Measurements from ENCODE around the gene FSTL5. TPM values are rescaled to one million over a fixed set of nuclear protein-coding genes. Genes with fewer than 3 reads are reported as not detected.

FSTL5 gene
- total RNA-seq, 1 experiment from 2014 or later: 0.55 TPM

DNA sequence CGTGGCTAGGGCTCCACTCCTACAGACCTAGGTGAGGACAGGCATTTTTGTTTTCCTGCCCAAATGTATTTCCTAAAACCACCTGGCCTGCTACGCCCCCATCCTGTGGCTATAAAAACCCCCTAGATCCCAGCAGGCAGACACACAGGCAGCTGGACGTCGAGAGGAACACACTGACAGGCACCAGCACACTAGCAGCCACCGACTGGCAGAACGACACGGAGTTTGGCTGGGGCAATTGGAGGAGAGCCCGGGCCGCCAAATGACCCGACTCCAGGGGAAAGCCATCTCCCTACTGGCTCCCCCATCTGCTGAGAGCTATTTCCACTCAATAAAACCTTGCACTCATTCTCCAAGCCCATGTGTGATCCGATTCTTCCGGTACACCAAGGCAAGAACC lies 516.0 kb downstream of the FSTL5 start:
- Mint-ChIP-seq H3K27ac (no peak overlapping the region), H3K36me3 (no peaks in the 10 kb centered on the region), H3K9me3 (peaks cover 5% of the 10 kb centered on the region), H3K4me3 (no peak overlapping the region), H3K4me1 (no peaks in the 10 kb centered on the region), H3K27me3 (ENCODE audit: low read depth) (no peaks in the 10 kb centered on the region)
- ATAC-seq (peak; percentile 65), DNase-seq (ENCODE audit: low spot score) (peak; percentile 14)
- TF ChIP-seq SOX15 (CRISPR knock-in tag; IDR thresholded peaks at IDR 0.05) (no peak), ZNF671 (CRISPR knock-in tag; IDR thresholded peaks at IDR 0.05) (no peak), PREB (CRISPR knock-in tag; IDR thresholded peaks at IDR 0.05; ENCODE audit: borderline replicate concordance) (no peak), TCF7 (CRISPR knock-in tag; IDR thresholded peaks at IDR 0.05; ENCODE audit: low read depth) (no peak), ZNF396 (CRISPR knock-in tag; IDR thresholded peaks at IDR 0.05; ENCODE audit: borderline replicate concordance) (no peak), CREB1 (CRISPR knock-in tag; IDR thresholded peaks at IDR 0.05) (no peak), GRHL2 (CRISPR knock-in tag; IDR thresholded peaks at IDR 0.05; ENCODE audit: insufficient replicate concordance, severe bottlenecking) (no peak)
- TF ChIP-seq, protein P1, sequence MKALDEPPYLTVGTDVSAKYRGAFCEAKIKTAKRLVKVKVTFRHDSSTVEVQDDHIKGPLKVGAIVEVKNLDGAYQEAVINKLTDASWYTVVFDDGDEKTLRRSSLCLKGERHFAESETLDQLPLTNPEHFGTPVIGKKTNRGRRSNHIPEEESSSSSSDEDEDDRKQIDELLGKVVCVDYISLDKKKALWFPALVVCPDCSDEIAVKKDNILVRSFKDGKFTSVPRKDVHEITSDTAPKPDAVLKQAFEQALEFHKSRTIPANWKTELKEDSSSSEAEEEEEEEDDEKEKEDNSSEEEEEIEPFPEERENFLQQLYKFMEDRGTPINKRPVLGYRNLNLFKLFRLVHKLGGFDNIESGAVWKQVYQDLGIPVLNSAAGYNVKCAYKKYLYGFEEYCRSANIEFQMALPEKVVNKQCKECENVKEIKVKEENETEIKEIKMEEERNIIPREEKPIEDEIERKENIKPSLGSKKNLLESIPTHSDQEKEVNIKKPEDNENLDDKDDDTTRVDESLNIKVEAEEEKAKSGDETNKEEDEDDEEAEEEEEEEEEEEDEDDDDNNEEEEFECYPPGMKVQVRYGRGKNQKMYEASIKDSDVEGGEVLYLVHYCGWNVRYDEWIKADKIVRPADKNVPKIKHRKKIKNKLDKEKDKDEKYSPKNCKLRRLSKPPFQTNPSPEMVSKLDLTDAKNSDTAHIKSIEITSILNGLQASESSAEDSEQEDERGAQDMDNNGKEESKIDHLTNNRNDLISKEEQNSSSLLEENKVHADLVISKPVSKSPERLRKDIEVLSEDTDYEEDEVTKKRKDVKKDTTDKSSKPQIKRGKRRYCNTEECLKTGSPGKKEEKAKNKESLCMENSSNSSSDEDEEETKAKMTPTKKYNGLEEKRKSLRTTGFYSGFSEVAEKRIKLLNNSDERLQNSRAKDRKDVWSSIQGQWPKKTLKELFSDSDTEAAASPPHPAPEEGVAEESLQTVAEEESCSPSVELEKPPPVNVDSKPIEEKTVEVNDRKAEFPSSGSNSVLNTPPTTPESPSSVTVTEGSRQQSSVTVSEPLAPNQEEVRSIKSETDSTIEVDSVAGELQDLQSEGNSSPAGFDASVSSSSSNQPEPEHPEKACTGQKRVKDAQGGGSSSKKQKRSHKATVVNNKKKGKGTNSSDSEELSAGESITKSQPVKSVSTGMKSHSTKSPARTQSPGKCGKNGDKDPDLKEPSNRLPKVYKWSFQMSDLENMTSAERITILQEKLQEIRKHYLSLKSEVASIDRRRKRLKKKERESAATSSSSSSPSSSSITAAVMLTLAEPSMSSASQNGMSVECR (CRISPR knock-in tag; IDR thresholded peaks at IDR 0.05; ENCODE audit: borderline replicate concordance): no peak
- ChIA-PET POLR2A (no interaction called here), CTCF (no interaction called here)

GRCh38 chr4:161642708-161643107 lies 521.1 kb downstream of the FSTL5 start:
- Mint-ChIP-seq H3K9me3 (no peaks in the 10 kb centered on the region), H3K4me1 (peaks cover 8% of the 10 kb centered on the region), H3K36me3 (no peaks in the 10 kb centered on the region), H3K27ac (no peak overlapping the region), H3K27me3 (ENCODE audit: low read depth) (no peaks in the 10 kb centered on the region), H3K4me3 (no peak overlapping the region)
- no peak for ATAC-seq
- TF ChIP-seq RORB (CRISPR knock-in tag; IDR thresholded peaks at IDR 0.05) (no peak), SOX15 (CRISPR knock-in tag; IDR thresholded peaks at IDR 0.05) (no peak), GABPB1 (CRISPR knock-in tag; IDR thresholded peaks at IDR 0.05) (no peak)
- TF ChIP-seq, protein P1 (CRISPR knock-in tag; IDR thresholded peaks at IDR 0.05; ENCODE audit: borderline replicate concordance): no peak
- ChIA-PET CTCF (no interaction called here), POLR2A (no interaction called here)
- DNase-seq (ENCODE audit: low spot score): no peak

GRCh38 chr4:161629694-161630441 lies 533.9 kb downstream of the FSTL5 start:
- Mint-ChIP-seq H3K9me3 (no peaks in the 10 kb centered on the region), H3K4me1 (no peaks in the 10 kb centered on the region), H3K4me3 (no peak overlapping the region), H3K27ac (peak overlapping the region; percentile 48; the same call in 1 of the 2 replicates), H3K36me3 (no peaks in the 10 kb centered on the region), H3K27me3 (ENCODE audit: low read depth) (no peaks in the 10 kb centered on the region)
- ChIA-PET POLR2A (no interaction called here), CTCF (no interaction called here)
- no peak; the same call in 1 of the 2 replicates for ATAC-seq
- TF ChIP-seq, protein P2, sequence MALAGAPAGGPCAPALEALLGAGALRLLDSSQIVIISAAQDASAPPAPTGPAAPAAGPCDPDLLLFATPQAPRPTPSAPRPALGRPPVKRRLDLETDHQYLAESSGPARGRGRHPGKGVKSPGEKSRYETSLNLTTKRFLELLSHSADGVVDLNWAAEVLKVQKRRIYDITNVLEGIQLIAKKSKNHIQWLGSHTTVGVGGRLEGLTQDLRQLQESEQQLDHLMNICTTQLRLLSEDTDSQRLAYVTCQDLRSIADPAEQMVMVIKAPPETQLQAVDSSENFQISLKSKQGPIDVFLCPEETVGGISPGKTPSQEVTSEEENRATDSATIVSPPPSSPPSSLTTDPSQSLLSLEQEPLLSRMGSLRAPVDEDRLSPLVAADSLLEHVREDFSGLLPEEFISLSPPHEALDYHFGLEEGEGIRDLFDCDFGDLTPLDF (CRISPR knock-in tag; IDR thresholded peaks at IDR 0.05): no peak
- no peak for DNase-seq (ENCODE audit: low spot score)
